Erythroblast (primary cell): Measurements from ENCODE around the gene STIMATE.

Experiments
- GATA1 ChIP-seq: IDR thresholded peaks from 2 replicates; pipeline ENCODE4 v1.6.1; 2011; ENCODE audit warnings: low read depth, mild to moderate bottlenecking, control low read depth, low read length, moderate library complexity
- POLR2A ChIP-seq: IDR thresholded peaks from 2 replicates; pipeline ENCODE4 v1.6.1; 2011; ENCODE audit warnings: mild to moderate bottlenecking, low read length

GRCh38 chr3:52817221-52817620 is 80.1 kb downstream of the STIMATE start:
- TF ChIP-seq POLR2A (no peak), GATA1 (no peak)
